Gastrocnemius medialis (tissue), 4 donors: ENCODE measurements around the gene FIBIN. TPM values are rescaled to one million over a fixed set of nuclear protein-coding genes. Genes with fewer than 3 reads are reported as not detected.

ENCODE experiments used
- ATAC-seq, 2 donors: fragments of 150-250 bp; one replicate each; pipeline ENCODE4 v1.9.1; 2016
- DNase-seq, 2 donors: peaks; one replicate each; pipeline ENCODE4 v3.0.0-alpha.2; 2019
- H3K27ac ChIP-seq, 4 donors: fragments of 200-600 bp; sonication (generic); 1 replicate in 1 of 4; 2 replicates in 3 of 4; pipeline ENCODE4 v1.5.1; 2016 to 2018; ENCODE audit warnings: mild to moderate bottlenecking in 2 of 4, moderate library complexity in 1 of 4
- H3K27me3 ChIP-seq, 3 donors: fragments of 200-600 bp; sonication (generic) in 2 of 3; 1 replicate in 1 of 3; 2 replicates in 2 of 3; pipeline versions ENCODE4 v1.5.1 to v1.6.0; 2016 to 2019; ENCODE audit warnings: mild to moderate bottlenecking in 1 of 3, moderate library complexity in 1 of 3
- H3K36me3 ChIP-seq, 2 donors: fragments of 200-600 bp; sonication (generic) in 1 of 2; one replicate each; pipeline ENCODE4 v1.5.1; 2017 to 2018
- H3K4me1 ChIP-seq, 2 donors: fragments of 200-600 bp; sonication (generic) in 1 of 2; one replicate each; pipeline ENCODE4 v1.5.1; 2016 to 2017; ENCODE audit warnings: mild to moderate bottlenecking in 2 of 2
- H3K4me3 ChIP-seq, 4 donors: fragments of 200-600 bp; sonication (generic) in 3 of 4; 1 replicate in 1 of 4; 2 replicates in 3 of 4; pipeline ENCODE4 v1.5.1; 2016 to 2019; ENCODE audit warnings: mild to moderate bottlenecking in 2 of 4
- H3K9me3 ChIP-seq, 3 donors: fragments of 200-600 bp; sonication (generic) in 2 of 3; 1 replicate in 1 of 3; 2 replicates in 2 of 3; pipeline ENCODE4 v1.5.1; 2016 to 2019
- CTCF ChIP-seq, 5 experiments: fragments of 450-650 bp in 3 of 5; fragments of 200-600 bp in 2 of 5; sonication (generic) in 2 of 5; IDR thresholded peaks in 4 of 5; conservative IDR thresholded peaks in 1 of 5; 1 replicate in 4 of 5; 2 replicates in 1 of 5; pipeline ENCODE4 v1.5.1; 2016 to 2019; ENCODE audit warnings: antibody characterized with exemption in 5 of 5, mild to moderate bottlenecking in 3 of 5, moderate library complexity in 3 of 5
- POLR2A ChIP-seq, 2 donors: fragments of 450-650 bp; IDR thresholded peaks; one replicate each; pipeline ENCODE4 v1.6.1; 2017; ENCODE audit warnings: antibody characterized with exemption in 2 of 2, mild to moderate bottlenecking in 2 of 2, moderate library complexity in 2 of 2
- in situ Hi-C, 4 donors: fragments of 200-750 bp; cut with MboI; loops; one replicate each; pipeline versions ENCODE4 v1.15.0 to v1.8.0; 2017; ENCODE audit warnings: low sequenced_read_pairs in 4 of 4
- intact Hi-C: fragments of 100-400 bp; cut with DNase I; formaldehyde crosslinking; loops from one replicate; pipeline ENCODE4 v1.15.1; 2023; ENCODE audit warnings: low total_unique reads
- total RNA-seq, 4 donors: library from RNA; depleted of rRNA; stranded (reverse); fragments of >200 nt; gene quantifications; one replicate each; pipeline versions ENCODE4 v1.1.0 to v1.2.3, GENCODE V29; 2016

The FIBIN gene
- total RNA-seq, 4 donors from 2014 or later = 10.7 to 23.6 (median 21.3) TPM

GRCh38 chr11:27012234-27012921 is 18.5 kb downstream of the FIBIN start:
- ATAC-seq (no peak), DNase-seq (no peak)
- no peaks in the 10 kb centered on the region for H3K36me3 ChIP-seq
- no peak overlapping the region for H3K27ac ChIP-seq
- no peak overlapping the region for H3K4me3 ChIP-seq
- no peaks in the 10 kb centered on the region for H3K9me3 ChIP-seq
- intact Hi-C loops = no loop called here
- TF ChIP-seq POLR2A (IDR thresholded peaks at IDR 0.05) = no peak
- TF ChIP-seq CTCF (IDR thresholded peaks at IDR 0.05 in 4 of 5, conservative IDR thresholded peaks at IDR 0.05 in 1 of 5) = no peak
- H3K27me3 ChIP-seq = no peaks in the 10 kb centered on the region
- in situ Hi-C loops = no loop called here
- H3K4me1 ChIP-seq = no peaks in the 10 kb centered on the region

- Histone ChIP-seq H3K27ac (no peak overlapping the region), H3K4me3 (no peak overlapping the region), H3K27me3 (no peaks in the 10 kb centered on the region), H3K36me3 (no peaks in the 10 kb centered on the region), H3K4me1 (no peaks in the 10 kb centered on the region), H3K9me3 (no peaks in the 10 kb centered on the region)
- TF ChIP-seq POLR2A (IDR thresholded peaks at IDR 0.05) (no peak), CTCF (IDR thresholded peaks at IDR 0.05 in 4 of 5, conservative IDR thresholded peaks at IDR 0.05 in 1 of 5) (no peak)
- in situ Hi-C loops (no loop called here), intact Hi-C loops (no loop called here)
- DNase-seq (no peak), ATAC-seq (no peak)
Measured at GRCh38 chr11:27013781-27014361, 20.0 kb downstream of the FIBIN start.

GRCh38 chr11:27018902-27019529 is 25.1 kb downstream of the FIBIN start:
- Histone ChIP-seq H3K36me3 (no peaks in the 10 kb centered on the region), H3K4me3 (no peak overlapping the region), H3K4me1 (no peaks in the 10 kb centered on the region), H3K27ac (no peak overlapping the region), H3K27me3 (no peaks in the 10 kb centered on the region), H3K9me3 (no peaks in the 10 kb centered on the region)
- no peak for ATAC-seq
- in situ Hi-C loops (no loop called here), intact Hi-C loops (no loop called here)
- TF ChIP-seq POLR2A (IDR thresholded peaks at IDR 0.05) (no peak), CTCF (IDR thresholded peaks at IDR 0.05 in 4 of 5, conservative IDR thresholded peaks at IDR 0.05 in 1 of 5) (no peak)
- no peak for DNase-seq

GRCh38 chr11:27020751-27021150 is 26.8 kb downstream of the FIBIN start:
- Histone ChIP-seq H3K4me3 (no peak overlapping the region), H3K4me1 (no peaks in the 10 kb centered on the region), H3K27me3 (no peaks in the 10 kb centered on the region), H3K9me3 (no peaks in the 10 kb centered on the region), H3K36me3 (no peaks in the 10 kb centered on the region), H3K27ac (no peak overlapping the region)
- intact Hi-C loops = no loop called here
- in situ Hi-C loops = no loop called here
- TF ChIP-seq CTCF (IDR thresholded peaks at IDR 0.05 in 4 of 5, conservative IDR thresholded peaks at IDR 0.05 in 1 of 5) (no peak), POLR2A (IDR thresholded peaks at IDR 0.05) (no peak)
- ATAC-seq (no peak), DNase-seq (no peak)
